GM19035 (cell line): ENCODE measurements around the gene RBM26.

Experiments
- ATAC-seq: cut with Tn5 transposase; IDR thresholded peaks from one replicate; pipeline ENCODE4 v1.9.1; 2021; ENCODE audit not compliant: unreplicated experiment

The RBM26 gene

DNA sequence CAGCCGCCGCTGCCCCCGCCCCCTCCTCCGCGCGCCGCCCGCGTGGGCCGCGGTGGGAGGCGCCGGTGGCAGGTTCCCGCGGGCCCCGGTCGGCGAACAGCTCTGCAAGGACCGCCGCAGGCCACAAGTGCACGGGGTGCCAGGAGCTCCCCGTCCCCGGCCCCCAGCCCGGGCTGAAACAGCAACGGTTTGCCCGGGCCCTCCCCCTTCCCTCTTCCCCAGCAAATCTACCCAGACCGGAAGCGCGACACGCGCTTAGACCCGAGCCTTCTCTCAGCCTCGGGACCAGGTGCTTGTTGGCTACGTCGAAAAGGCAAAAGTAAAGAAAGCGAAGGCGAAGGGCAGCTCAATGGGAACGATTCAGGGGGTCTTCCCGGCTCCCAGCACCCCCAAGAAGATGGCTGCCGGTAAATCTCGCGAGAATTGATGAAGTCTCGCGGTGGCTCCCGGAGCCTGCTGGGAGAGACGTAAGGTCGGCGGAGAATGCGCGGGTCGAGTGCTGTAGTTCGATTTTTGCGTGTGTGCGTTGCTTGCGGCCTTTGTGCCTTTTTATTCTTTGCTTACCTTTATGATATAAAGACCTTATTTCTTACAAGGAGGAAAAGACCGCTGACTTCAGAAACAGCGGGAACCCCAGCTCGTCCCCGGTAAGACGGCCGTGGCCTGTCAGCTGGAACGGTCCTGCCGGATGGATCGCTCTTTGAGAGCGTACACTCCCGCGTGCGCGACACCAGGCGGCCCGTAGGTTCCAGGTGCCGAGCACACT is at the start of gene RBM26:
RBM26 (minus strand) TSS at position 425 of the 766 bp plus-strand sequence. CDS start 481 bp downstream, outside the sequence.
- peak; percentile 82 for ATAC-seq

DNA sequence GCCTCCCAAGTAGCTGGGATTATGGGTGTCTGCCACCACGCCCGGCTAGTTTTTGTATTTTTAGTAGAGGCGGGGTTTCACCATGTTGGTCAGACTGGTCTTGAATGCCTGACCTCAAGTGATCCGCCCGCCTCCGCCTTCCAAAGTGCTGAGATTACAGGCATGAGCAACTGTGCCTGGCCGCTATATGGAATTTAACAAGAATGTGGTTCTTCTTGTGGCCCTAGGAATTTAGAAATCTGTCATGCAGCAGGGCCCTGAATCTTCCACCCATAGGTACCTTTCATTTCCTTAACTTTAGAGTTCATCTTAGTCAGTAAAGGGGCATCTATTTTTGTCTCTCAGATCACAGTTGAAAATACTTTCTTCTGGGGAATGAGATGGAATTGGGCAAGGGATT is 49.3 kb upstream of the RBM26 start:
- no peak for ATAC-seq

DNA sequence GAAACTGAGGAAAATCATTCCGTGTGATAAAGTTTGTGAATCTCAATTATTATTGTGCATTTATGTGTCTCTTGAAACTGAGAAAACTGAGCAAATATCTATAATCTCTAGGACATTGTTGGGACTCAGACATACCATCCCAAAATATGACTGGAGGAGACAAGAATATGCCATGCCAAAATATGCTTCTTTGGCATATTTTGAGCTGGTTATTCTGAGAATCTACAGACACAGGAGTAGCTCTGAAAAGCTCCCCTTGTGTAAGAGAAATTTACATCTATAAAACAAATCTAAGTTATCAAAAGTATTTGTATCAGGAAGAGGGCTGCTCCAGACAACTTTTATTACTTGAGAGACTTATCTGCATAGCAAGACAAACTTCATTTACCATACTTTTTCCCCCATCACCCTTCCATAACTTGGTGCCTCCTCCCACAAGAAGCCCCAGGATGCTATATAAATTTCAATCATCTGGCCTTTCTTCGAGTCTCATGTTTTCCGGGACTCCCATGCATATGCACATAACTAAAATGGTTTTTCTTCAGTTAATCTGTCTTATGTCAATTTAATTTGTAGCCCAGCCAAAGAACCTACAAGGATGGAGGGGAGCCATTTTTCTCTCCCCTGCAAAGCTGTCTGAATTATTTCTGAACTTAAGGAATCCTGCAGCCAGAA is 46.3 kb upstream of the RBM26 start:
- ATAC-seq = no peak

DNA sequence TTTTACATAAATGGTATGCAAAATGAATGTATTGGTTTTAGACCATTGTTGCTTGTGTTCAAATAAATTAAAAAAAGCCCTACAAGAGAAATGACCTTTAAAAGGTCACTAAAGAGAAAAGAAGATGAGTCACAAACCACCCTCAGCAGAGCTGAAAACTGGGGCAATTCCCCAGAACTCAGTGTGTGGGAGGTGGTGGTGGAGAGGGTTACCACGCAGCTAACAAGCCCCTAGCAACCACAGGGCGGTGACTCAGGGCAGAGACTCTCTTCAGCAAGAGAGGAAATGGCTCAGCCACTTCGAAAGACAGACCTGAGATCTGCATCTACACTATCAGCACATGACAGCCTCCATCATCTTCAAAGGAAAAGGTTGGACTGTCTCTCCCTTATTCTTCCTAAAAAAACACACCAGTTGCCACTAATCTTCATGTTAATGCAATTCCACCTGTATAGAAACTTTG is 45.5 kb upstream of the RBM26 start:
- peak; percentile 99 for ATAC-seq

- ATAC-seq = no peak
These were observed 44.1 kb upstream of the RBM26 start for GRCh38 chr13:79450110-79450509.

DNA sequence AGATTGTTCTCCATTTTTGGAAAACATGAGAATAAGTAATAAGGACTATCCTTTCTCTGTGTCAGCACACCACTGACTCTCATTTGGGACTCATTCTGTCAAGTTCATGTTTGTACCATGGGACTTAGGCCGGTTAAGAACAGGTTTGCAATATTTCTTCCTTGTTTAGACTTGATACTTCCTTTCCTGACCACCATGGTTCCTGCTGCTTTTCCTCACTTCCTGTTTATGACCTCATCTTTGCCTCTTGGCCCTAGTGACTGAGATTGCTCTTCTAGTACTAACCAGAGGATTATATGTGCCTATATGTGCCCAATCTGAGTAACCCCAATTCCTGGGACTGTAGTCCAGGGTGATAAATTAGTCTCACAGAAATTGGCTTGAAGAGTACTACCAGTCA is 42.4 kb upstream of the RBM26 start:
- ATAC-seq = no peak

- no peak for ATAC-seq
These were observed 41.7 kb upstream of the RBM26 start for GRCh38 chr13:79447741-79448140.

- ATAC-seq = no peak
These were observed 41.1 kb upstream of the RBM26 start for GRCh38 chr13:79447141-79447540.

- no peak for ATAC-seq
These were observed 40.1 kb upstream of the RBM26 start for GRCh38 chr13:79445968-79446645.

- ATAC-seq = no peak
These were observed 36.7 kb upstream of the RBM26 start for GRCh38 chr13:79442706-79443105.

- no peak for ATAC-seq
These were observed 36.2 kb upstream of the RBM26 start for GRCh38 chr13:79442221-79442620.

DNA sequence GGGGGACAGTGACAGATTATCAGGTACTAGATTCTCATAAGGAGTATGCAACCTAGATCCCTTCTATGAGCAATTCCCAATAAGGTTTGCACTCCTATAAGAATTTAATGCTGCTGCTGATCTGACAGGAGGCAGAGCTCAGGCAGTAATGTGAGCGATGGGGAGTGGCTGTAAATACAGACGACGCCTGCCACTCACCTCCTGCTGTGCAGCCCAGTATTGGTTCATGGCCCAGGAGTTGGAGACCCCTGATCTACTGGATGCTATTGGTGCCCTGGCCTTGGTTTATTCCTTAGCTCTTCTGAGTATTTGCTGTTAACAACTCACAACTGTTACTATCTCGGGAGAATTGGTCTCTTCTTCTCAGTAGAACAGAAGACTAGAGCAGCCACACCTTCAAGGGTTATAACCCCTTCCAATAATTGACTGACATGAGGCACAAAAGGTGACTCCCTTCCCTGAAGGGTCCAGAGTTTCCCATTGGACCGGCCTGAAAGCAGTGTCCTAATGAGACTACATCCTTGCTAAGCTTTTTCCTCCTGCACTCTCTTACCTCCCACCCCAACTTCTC is 35.0 kb upstream of the RBM26 start:
- ATAC-seq = no peak

DNA sequence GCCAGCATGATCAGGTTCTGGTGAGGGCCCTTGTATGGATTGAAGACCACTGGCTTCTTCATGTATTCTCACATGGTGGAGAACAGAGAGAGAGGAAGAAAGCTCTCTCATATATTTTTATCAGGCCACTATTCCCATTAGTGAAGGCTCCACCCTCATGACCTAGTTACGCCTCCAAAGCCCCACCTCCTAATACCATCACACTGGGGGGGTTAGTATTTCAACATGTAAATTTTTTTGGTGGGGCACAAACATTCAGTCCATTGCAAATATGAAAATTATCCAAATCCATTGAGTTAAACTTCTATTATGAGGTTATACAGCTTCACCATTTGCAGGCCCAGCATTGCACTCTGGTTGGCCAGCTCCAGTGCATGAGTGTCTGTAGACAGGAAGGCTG is 33.2 kb upstream of the RBM26 start:
- no peak for ATAC-seq

- no peak for ATAC-seq
These were observed 29.5 kb upstream of the RBM26 start for GRCh38 chr13:79435561-79435990.

DNA sequence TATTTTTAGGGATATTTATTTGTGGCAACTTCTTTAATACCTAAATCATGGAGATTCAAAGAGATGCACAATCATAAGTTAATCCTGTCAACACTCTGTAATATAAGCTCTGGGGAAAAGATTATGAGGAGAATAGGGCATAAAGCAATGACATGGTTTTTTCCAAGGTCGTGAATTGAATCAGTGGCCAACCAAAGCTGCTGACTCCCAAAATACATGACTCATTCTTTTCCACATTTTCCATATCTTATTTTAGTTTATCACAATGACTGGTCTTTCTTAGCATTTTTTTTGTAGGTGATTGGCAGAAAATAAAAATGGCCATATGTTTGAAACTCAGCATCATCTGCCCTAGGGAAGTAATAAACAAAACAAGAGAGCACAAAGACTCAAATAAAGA is 28.5 kb upstream of the RBM26 start:
- no peak for ATAC-seq

GRCh38 chr13:79432992-79433391 is 26.9 kb upstream of the RBM26 start:
- ATAC-seq = no peak

DNA sequence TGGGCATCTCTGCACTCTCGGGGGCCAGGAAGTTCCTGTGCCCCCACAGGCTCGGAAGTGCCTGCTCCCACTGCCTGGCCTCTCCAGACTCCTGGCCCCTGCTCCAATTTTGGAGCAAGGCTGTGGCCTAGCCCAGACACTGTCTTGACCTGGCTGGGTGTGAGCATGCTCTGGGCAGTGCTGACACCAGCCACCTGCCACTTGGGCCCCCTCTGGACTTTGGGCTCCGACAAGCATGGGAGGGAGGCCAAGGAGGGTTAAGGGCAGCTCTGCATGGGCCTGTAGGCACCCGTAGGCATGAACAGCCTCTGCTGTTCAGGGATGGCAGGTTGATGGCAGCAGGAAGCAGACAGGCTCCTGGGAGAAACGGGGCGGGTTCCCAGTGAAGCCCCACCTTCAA is 26.0 kb upstream of the RBM26 start:
- no peak for ATAC-seq

DNA sequence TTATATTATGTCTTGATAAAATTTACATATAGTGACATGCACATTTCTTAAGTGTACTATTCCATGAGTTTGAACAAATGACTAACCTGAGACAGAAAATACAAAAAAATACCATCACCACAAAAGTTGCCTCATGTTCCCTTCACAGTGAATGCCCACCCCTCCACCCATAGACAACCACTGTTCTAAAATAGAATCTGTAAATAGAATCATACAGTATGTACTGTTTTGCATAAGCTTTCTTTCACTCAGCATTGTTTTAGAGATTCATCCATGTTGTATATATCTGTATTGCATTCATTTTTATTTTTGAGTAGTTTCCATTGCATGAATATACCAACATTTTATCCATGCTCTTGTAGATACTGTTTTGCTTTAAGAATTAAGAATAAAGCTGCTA is 23.3 kb upstream of the RBM26 start:
- no peak for ATAC-seq

GRCh38 chr13:79427883-79428282 is 21.8 kb upstream of the RBM26 start:
- no peak for ATAC-seq

DNA sequence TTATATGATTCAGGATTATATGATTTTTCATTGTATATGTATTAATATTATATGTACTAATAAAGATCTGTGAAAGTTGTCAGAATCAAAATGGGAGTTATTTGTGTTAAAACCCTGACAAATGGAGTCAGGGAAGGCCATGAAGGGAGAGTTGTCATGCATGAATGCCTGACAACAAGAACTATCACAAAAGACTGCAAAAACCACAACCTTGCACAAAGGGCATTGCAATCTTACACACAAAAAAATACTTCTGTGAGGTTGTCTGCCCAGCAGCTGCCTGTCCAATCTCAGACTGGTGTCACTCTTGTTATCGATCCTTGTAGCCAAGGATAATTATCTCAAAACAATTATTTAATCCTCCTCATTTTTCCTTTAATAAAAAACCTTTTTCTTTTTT is 21.2 kb upstream of the RBM26 start:
- no peak for ATAC-seq

GRCh38 chr13:79423801-79424642 is 18.0 kb upstream of the RBM26 start:
- ATAC-seq = peak; percentile 77
